SK-N-SH (cell line): ENCODE measurements around the gene ZBTB4. TPM values are rescaled to one million over a fixed set of nuclear protein-coding genes. Genes with fewer than 3 reads are reported as not detected.
A peak's percentile ranks its signal among the peaks of the same experiment; 100 is the strongest.

Experiments
- CTCF ChIA-PET: fragments of 300-600, 350-600 bp; formaldehyde crosslinking; extraction: SDS; loops from one replicate; lab custom pipeline; 2021; lab: Yijun Ruan, JAX
- POLR2A ChIA-PET: fragments of 350-600 bp; sonication (Branson Sonifier 250); formaldehyde crosslinking; extraction: SDS; loops from one replicate; lab custom pipeline; 2020; ENCODE audit warnings: antibody characterized with exemption, inconsistent platforms; lab: Yijun Ruan, JAX
- DNase-seq: peaks from one replicate; pipeline ENCODE4 v3.0.0; 2012
- H2AFZ ChIP-seq: fragments of 200-600 bp; sonication (generic); 2 replicates; pipeline ENCODE4 v1.8.1; 2016; ENCODE audit warnings: antibody characterized with exemption, mild to moderate bottlenecking, low read depth
- H3F3A ChIP-seq: fragments of 200-600 bp; sonication (generic); replicated peaks from 2 replicates; pipeline ENCODE3; 2016; ENCODE audit warnings: antibody characterized with exemption, mild to moderate bottlenecking; ENCODE audit not compliant: insufficient read depth
- H3K27ac ChIP-seq, 2 experiments: fragments of 200-500 bp in 1 of 2; fragments of 200-600 bp in 1 of 2; sonication (Bioruptor generic) in 1 of 2; sonication (generic), shearing (Covaris generic) in 1 of 2; 2 replicates each; pipeline versions ENCODE4 v1.5.1 to v1.6.1; 2014 to 2016; ENCODE audit warnings: low read depth in 2 of 2, inconsistent platforms in 1 of 2, low read length in 1 of 2, mild to moderate bottlenecking in 1 of 2, mixed read lengths in 1 of 2
- H3K27me3 ChIP-seq: fragments of 200-600 bp; sonication (generic), shearing (Covaris generic); 2 replicates; pipeline ENCODE4 v1.6.1; 2016; ENCODE audit warnings: mixed run types; ENCODE audit not compliant: insufficient read depth
- H3K36me3 ChIP-seq, 2 experiments: fragments of 200-500 bp in 1 of 2; fragments of 200-600 bp in 1 of 2; sonication (Bioruptor generic) in 1 of 2; sonication (generic) in 1 of 2; replicated peaks in 1 of 2; 2 replicates each; pipeline versions ENCODE3 to v1.5.1; 2014 to 2016; ENCODE audit warnings: low read length in 1 of 2, mild to moderate bottlenecking in 1 of 2; ENCODE audit not compliant: insufficient read depth in 2 of 2, control insufficient read depth in 1 of 2
- H3K4me1 ChIP-seq, 2 experiments: fragments of 200-500 bp in 1 of 2; fragments of 200-600 bp in 1 of 2; sonication (Bioruptor generic) in 1 of 2; sonication (generic), shearing (Covaris generic) in 1 of 2; 2 replicates each; pipeline versions ENCODE4 v1.5.1 to v1.6.1; 2014 to 2016; ENCODE audit warnings: low read depth in 1 of 2, low read length in 1 of 2, mixed run types in 1 of 2; ENCODE audit not compliant: insufficient read depth in 2 of 2, control insufficient read depth in 1 of 2
- H3K4me2 ChIP-seq: fragments of 200-600 bp; sonication (generic), shearing (Covaris generic); 2 replicates; pipeline ENCODE4 v1.6.1; 2017; ENCODE audit warnings: mixed run types
- H3K4me3 ChIP-seq, 2 experiments: fragments of 200-500 bp in 1 of 2; fragments of 200-600 bp in 1 of 2; sonication (Bioruptor generic) in 1 of 2; sonication (generic), shearing (Covaris generic) in 1 of 2; 2 replicates each; pipeline versions ENCODE4 v1.5.1 to v1.8.1; 2014 to 2016; ENCODE audit warnings: low read depth in 2 of 2, inconsistent platforms in 1 of 2, low read length in 1 of 2, mild to moderate bottlenecking in 1 of 2, mixed read lengths in 1 of 2, moderate library complexity in 1 of 2
- H3K79me2 ChIP-seq: fragments of 200-600 bp; sonication (generic); 2 replicates; pipeline ENCODE4 v1.8.1; 2017; ENCODE audit warnings: mild to moderate bottlenecking; ENCODE audit not compliant: insufficient read depth
- H3K9ac ChIP-seq: fragments of 200-600 bp; sonication (generic); 2 replicates; pipeline ENCODE4 v1.6.1; 2017; ENCODE audit warnings: mixed run types
- H3K9me2 ChIP-seq: fragments of 200-600 bp; sonication (generic); 2 replicates; pipeline ENCODE4 v1.6.1; 2017; ENCODE audit warnings: mixed run types
- H3K9me3 ChIP-seq: fragments of 200-600 bp; sonication (generic); 2 replicates; pipeline ENCODE4 v1.6.1; 2017; ENCODE audit warnings: mixed run types, mild to moderate bottlenecking, moderate library complexity
- H4K20me1 ChIP-seq: fragments of 200-600 bp; sonication (generic); 2 replicates; pipeline ENCODE4 v1.6.1; 2017; ENCODE audit warnings: mild to moderate bottlenecking, mixed run types; ENCODE audit not compliant: insufficient read depth
- CHD2 ChIP-seq: fragments of 150-350 bp; IDR thresholded peaks from 2 replicates; pipeline ENCODE4 v1.6.1; 2018; ENCODE audit warnings: low read length; ENCODE audit not compliant: partially characterized antibody
- ELF1 ChIP-seq: IDR thresholded peaks from 2 replicates; pipeline ENCODE4 v1.4.0; 2012
- FOXM1 ChIP-seq: IDR thresholded peaks from 2 replicates; pipeline ENCODE4 v1.4.0; 2012; ENCODE audit warnings: low read depth, mild to moderate bottlenecking
- GATA2 ChIP-seq: sonication (generic); formaldehyde crosslinking; IDR thresholded peaks from 2 replicates; pipeline ENCODE4 v1.5.0; 2020; ENCODE audit warnings: mild to moderate bottlenecking, missing genetic modification reagents
- NFIC ChIP-seq: IDR thresholded peaks from 2 replicates; pipeline ENCODE4 v1.4.0; 2012; ENCODE audit warnings: borderline replicate concordance
- RAD21 ChIP-seq: IDR thresholded peaks from 2 replicates; pipeline ENCODE4 v1.6.1; 2012; ENCODE audit warnings: mild to moderate bottlenecking, low read length
- RXRA ChIP-seq: IDR thresholded peaks from 2 replicates; pipeline ENCODE4 v1.4.0; 2012; ENCODE audit warnings: low read depth, mild to moderate bottlenecking, borderline replicate concordance
- USF1 ChIP-seq: IDR thresholded peaks from 2 replicates; pipeline ENCODE4 v1.4.0; 2012; ENCODE audit warnings: low read depth, borderline replicate concordance
- USF2 ChIP-seq: fragments of 150-350 bp; IDR thresholded peaks from 2 replicates; pipeline ENCODE4 v1.6.1; 2017; ENCODE audit warnings: antibody characterized with exemption, low read length, low read depth, borderline replicate concordance
- ZBTB33 ChIP-seq: IDR thresholded peaks from 2 replicates; pipeline ENCODE4 v1.4.0; 2012; ENCODE audit warnings: low read depth, borderline replicate concordance
- WGBS: methylation state at CpG from one replicate; pipeline ENCODE4 v1.1.6; 2017; ENCODE audit warnings: low lambda C conversion rate; 5-methylcytosine and 5-hydroxymethylcytosine counted together
- polyA plus RNA-seq, 3 experiments: library from polyadenylated mRNA; depleted of rRNA; stranded (reverse); fragments of >200 nt; gene quantifications; 2 replicates each; pipeline ENCODE4 v1.2.3, GENCODE V29; 2012

ZBTB4 gene
- polyA plus RNA-seq, 1 of the 3 experiments (the other 2 are of a cell fraction), result 12.8 TPM

GRCh38 chr17:7440113-7440833 lies 39.2 kb downstream of the ZBTB4 start:
- no peaks in the 10 kb centered on the region for H4K20me1 ChIP-seq
- TF ChIP-seq USF2 (peak; percentile 52; the same call in 1 of the 2 replicates), ELF1 (no peak), FOXM1 (no peak), NFIC (peak; percentile 68; the same call in 1 of the 2 replicates), ZBTB33 (peak; percentile 94), RAD21 (no peak), CHD2 (peak; percentile 98), USF1 (peak; percentile 85)
- peaks cover 7 to 30% of the 10 kb centered on the region in 2 experiments; a peak in 2 of 4 replicates for H3K4me1 ChIP-seq
- peak overlapping the region in 1 of 2 experiments; percentile 97; a peak in 2 of 4 replicates for H3K27ac ChIP-seq
- peaks cover 18% of the 10 kb centered on the region for H3F3A ChIP-seq
- no peaks in the 10 kb centered on the region for H3K27me3 ChIP-seq
- H3K36me3 ChIP-seq, result peaks cover 0 to 4% of the 10 kb centered on the region in 2 experiments
- no peaks in the 10 kb centered on the region for H3K9me2 ChIP-seq
- DNase-seq, result peak; percentile 93
- H3K79me2 ChIP-seq, result peaks cover 7% of the 10 kb centered on the region; the same call in 1 of the 2 replicates
- no peaks in the 10 kb centered on the region for H3K9me3 ChIP-seq
- peak overlapping the region; percentile 88 for H2AFZ ChIP-seq
- ChIA-PET CTCF (interaction anchor here (0.7 to 1.6 kb wide), 5 partner anchors 34 to 120 kb away, joined by 3 to 6 read pairs (median 4); no protein-coding TSS in a partner anchor), POLR2A (interaction anchor here (1.1 to 3.3 kb wide), 8 partner anchors 8 to 120 kb away, joined by 3 to 19 read pairs (median 4); partner anchors contain the start of genes NEURL4, POLR2A, TMEM256 and ZBTB4)
- 11% methylated on average over 32 of the region's 46 CpGs for WGBS
- H3K4me3 ChIP-seq, result peak overlapping the region; percentile 67 to 70
- H3K9ac ChIP-seq, result peak overlapping the region; percentile 61
- peak overlapping the region; percentile 95 for H3K4me2 ChIP-seq

GRCh38 chr17:7439462-7440112 lies 39.8 kb downstream of the ZBTB4 start, which contains the start of gene FGF11:
FGF11 (plus strand) TSS chr17:7439512; CDS start chr17:7439621, 109 bp downstream.
- peak; percentile 60 for DNase-seq
- Histone ChIP-seq H3K4me3 (peak within 1 kb of the TSS; percentile 67 to 70), H3K27me3 (no peaks in the 10 kb centered on the region), H3K4me1 (peaks cover 7 to 27% of the 10 kb centered on the region in 2 experiments; a peak in 2 of 4 replicates), H3K79me2 (peaks cover 7% of the 10 kb centered on the region; the same call in 1 of the 2 replicates), H4K20me1 (no peaks in the 10 kb centered on the region), H3K4me2 (peak within 1 kb of the TSS; percentile 95), H3K9ac (peak within 1 kb of the TSS; percentile 61), H3F3A (peaks cover 18% of the 10 kb centered on the region), H2AFZ (peak within 1 kb of the TSS; percentile 88), H3K36me3 (peaks cover 0 to 4% of the 10 kb centered on the region in 2 experiments), H3K9me3 (no peaks in the 10 kb centered on the region), H3K27ac (peak within 1 kb of the TSS in 1 of 2 experiments; percentile 97; a peak in 2 of 4 replicates), H3K9me2 (no peaks in the 10 kb centered on the region)
- ChIA-PET CTCF (interaction anchor here (0.7 to 1.6 kb wide), 4 partner anchors 19 to 121 kb away, joined by 3 to 6 read pairs (median 4); no protein-coding TSS in a partner anchor), POLR2A (interaction anchor here (1.6 to 3.3 kb wide), 5 partner anchors 8 to 121 kb away, joined by 4 to 19 read pairs (median 9); partner anchors contain the start of genes POLR2A and TMEM256)
- TF ChIP-seq ZBTB33, result no peak
- no peak for TF ChIP-seq GATA2
- no peak for TF ChIP-seq RXRA
- TF ChIP-seq USF2, result no peak
- whole genome bisulfite sequencing, result under 1% methylated on average over 11 of the region's 50 CpGs
